ENCODE results near the gene RBBP8NL.

RBBP8NL gene

GRCh38 chr20:62405108-62405980, 22.0 kb downstream of the RBBP8NL start:
- no peak for DNase-seq

- DNase-seq, result no peak
These were observed 22.6 kb downstream of the RBBP8NL start for GRCh38 chr20:62404761-62405107.

- DNase-seq, result no peak
These were observed 23.1 kb downstream of the RBBP8NL start for GRCh38 chr20:62404112-62404665.

GRCh38 chr20:62403331-62403730, 24.0 kb downstream of the RBBP8NL start:
- no peak for DNase-seq

GRCh38 chr20:62402456-62403150, 24.7 kb downstream of the RBBP8NL start:
- DNase-seq, result no peak

DNA sequence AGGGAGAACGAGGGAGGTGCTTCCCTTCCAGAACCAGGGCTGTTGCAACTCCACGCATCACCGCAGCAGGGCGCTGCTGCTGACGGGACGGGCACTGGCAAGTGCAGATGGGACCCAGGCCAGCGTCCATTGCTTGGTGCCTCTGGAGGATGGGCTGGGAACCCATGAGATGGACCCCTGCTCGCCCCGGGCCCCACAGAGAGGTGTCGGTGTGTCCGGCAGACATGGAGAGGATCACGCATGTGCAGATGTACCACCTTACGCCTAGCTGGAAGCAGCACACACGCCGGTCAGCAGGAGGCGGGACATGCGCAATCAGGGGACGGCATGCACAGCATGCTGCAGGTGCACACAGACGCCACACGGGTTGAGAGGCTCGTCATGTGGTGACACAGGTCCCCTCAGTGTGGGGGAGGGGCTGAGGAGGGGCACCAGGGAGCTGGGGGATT, 26.0 kb downstream of the RBBP8NL start:
- DNase-seq, result peak; percentile 46

DNA sequence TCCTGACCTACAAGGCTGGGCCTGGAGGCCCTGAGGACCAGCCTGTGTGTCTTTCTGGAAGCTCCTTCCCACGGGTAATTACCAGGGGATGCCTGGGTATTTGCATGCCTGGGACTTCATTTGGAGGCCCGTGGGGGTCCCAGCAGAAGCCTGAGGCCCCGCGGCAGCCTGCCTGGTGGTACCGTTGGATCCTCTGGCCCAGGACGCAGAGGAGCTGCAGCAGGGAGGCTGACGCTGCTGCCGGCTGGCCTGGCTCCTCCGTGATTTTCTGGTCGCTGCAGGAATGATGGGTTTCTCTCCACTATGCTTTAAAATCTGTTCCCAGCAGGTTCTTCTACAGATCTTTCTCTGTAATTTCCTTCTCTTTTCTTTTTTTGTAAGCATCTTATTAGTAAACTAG, 26.8 kb downstream of the RBBP8NL start:
- no peak for DNase-seq

- no peak for DNase-seq
These were observed 27.3 kb downstream of the RBBP8NL start for GRCh38 chr20:62400021-62400420.

DNA sequence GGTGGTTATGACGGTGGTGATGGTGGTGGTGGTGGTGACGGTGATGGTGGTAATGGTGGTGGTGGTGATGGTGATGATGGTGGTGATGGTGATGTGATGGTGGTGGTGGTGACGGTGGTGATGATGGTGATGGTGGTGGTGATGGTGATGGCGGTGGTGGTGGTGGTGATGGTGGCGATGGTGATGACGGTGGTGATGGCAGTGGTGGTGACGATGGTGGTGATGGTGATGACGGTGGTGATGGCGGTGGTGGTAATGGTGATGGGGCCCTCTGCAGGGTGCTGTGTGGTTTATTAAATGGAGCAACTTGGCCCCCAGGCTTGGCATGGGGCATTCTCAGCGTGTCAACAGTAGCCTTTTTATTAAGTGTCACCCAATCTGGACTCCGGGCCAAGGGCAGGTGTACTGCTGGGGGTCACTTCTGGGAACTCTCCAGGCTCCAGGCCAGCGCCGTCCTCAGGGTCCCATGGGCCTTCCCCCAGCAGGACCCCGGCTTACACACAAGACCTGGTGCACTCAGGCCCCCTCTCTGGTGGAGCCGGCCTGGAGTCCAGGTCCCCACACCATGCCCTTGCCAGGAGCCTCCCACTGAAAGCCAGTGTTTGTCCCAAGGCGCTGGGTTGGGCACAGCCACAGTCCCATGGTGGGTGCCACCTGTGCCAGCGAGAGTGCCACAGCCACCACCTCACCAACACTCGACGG, 29.1 kb downstream of the RBBP8NL start:
- no peak for DNase-seq

- no peak for DNase-seq
These were observed 30.7 kb downstream of the RBBP8NL start for GRCh38 chr20:62396367-62397239.

DNA sequence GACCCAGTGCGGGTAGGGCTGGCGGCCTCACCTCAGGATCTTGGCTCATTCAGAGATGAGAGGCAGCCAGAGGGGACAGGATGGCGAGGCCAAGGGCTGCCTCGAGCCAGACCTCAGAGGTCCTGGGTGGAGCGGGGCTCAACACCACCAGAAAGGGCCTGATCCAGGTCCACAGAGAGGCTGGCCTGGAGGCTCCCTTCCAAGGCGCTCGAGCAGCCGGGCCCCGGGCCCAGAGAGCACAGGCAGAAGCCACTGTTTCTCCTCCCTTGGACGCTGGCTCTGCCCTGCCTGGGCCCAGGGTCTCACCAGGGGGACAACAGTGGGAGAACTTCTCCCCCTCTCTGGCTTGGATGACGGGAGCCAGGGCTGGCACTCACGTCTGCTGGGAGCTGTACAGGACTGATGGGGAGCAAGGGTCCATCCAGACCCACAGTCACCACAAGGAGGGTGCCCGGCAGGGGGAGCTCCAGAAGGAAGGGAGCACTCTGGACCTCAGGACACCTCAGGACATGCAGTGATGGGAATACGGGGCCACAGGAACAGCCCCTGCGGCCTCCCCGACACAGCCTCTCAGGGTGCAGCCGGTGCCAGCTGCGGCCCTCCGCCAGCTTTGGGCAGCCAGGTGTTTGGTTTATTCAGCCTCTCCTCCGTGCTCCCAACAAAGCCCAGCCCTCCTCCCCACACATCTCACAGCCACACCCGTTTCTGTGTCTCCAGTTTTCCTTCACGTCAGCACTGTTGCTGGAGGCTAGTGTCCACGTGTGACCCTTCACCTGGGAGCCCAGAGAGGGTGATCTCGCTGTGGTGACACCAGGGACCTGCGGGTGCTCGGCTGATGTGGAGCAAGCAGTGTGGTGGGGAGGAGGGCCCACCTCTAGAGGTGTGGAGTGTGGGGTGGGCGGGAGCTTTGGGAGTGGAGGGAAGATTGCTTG, 31.8 kb downstream of the RBBP8NL start:
- DNase-seq, result no peak

DNA sequence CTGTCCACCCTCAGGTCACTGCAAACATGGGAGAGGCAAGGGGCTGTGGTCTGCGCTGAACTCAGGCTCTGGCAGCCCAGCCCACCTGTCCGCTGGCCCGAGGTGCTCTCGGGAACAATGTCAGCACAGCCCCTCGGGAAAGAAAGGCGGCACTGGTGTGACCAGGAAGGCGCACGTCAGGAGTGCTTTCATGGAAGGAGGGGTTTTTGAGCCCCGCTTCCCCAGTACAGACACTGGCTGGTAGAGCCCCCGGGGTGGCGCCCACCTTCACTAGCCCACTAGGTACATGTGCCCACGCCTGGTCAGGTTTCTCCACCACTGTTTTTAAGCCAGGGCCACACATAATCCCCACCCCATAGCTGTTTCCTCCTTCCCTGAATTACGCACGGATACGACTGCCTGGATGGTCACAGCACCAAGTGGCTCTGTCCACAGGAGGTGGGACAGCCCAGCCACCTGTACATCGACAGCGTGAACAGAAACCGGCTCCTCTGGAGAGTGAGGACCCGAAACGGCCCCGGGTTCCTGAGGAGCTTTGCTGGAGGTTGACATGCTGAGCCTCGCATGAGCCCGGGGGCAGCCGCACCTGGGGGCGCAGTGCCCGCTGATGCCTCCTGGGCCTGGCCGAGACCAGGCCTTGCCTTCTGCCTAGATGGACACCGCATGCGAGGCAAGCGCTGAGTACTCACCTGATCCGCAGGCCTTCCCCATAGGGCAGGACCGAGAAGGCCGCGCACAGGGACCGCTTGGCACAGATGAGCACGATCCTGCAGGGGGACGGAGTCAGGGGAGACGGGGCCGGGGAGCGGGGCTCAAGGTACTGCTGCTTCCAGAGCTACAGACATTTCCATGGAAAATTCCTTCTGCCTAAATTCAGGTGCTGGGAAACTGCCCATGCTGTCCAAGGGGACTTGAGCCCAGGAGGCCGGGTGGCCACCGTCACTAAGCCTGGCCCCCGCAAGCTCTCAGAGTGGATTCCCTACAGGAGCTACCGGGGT, 32.8 kb downstream of the RBBP8NL start:
- no peak for DNase-seq

- DNase-seq, result no peak
These were observed 33.5 kb downstream of the RBBP8NL start for GRCh38 chr20:62393830-62394229.

- no peak for DNase-seq
These were observed 34.0 kb downstream of the RBBP8NL start for GRCh38 chr20:62393335-62393665.

DNA sequence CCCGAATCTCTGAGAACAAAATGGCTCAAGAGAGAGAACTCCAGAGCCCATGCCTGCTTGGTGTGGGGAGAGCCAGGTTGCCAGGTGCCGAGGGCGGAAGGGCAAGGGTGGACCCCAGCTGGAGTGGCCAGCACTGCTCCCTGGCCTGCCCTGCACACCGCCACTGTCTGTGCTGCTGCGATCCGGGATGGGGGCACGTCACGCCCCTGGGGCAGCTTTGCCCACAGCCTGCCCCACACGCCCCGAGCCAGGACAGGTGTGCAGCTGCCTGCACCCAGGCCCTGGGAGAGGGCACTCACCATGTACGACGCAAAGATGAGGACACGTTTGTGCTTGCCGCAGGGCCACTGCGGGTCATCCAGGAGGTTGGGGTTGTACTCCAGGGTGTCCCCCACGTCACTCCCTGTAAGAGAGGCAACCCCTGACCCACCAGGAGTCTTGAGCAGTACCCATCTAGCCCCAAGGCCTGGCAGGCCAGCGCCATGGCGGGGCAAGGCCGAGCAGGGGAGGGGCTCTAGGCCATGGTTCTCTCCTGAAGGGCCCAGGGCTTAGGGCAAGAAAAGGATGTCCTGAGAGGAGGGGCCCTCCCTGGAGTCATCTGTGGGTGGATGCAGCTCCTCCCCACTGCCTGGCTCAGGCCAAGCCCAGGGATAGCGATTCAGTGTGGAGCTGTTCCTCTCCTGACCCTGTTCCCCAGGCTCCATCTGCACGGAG, 34.6 kb downstream of the RBBP8NL start:
- no peak for DNase-seq

DNA sequence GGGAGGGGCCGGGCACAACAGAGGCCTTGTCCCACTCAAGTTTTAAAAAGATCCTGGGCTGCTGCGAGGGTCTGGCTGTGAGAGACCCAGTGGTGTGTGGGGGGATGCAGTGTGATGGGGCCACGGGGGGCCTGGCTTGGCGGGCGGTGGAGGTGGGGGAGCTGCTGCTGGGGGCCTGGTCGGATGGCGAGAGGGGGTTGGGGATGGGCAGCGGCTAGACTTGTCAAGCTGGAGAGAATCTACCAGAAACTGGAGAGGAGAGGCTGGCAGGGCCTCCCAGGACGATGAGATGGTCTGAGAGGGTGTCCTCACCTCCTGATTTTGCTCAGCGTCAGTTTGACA, 35.3 kb downstream of the RBBP8NL start:
- DNase-seq, result no peak

DNA sequence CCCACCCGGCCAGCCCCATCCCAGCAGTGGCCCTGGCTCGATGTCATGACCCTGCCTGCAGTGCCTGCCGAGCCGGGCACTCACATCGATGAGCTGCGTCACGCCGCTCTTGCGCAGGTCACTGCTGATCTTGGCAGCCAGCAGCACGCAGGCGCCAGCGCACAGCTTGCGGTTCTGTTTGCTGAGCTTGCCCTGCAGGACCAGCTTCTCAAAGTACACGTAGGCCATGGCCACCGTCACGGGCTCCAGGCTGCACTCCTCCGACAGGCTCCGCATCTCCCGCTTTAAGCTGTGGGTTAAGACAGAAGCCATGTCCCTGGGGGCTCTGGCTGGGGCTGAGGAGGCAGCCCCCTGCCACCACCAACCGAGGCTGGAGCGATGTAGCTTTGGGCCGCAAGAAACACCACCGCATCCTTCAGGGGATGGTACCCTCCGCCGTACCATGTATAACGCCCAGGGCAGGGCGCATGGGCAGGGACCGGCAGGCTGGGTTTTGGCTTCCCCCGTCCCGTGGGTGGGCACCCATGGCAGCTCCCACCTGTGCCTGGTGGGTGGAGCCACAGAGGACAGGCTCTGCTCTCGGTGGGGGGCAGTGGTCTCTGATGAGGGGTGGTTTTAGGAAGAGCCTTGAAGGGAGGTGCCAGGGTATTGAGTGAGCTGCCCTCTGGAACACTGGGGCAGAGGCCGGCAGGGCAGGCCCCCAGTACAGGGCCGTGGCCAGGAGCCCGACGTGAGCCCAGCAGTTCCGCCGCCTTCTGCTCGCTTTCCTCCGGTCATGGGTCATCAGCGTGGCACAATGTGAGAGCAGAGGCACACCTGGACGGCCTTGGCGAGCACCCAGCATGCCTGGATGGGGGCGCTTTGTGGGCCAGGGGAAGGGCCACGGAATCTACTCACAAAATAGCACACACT, 35.9 kb downstream of the RBBP8NL start:
- no peak for DNase-seq

Data from NCI-H69 (cell line).